Epithelial cell of prostate (primary cell): Measurements from ENCODE around the gene NAT16.

ENCODE experiments used
- DNase-seq: peaks from one replicate; pipeline ENCODE4 v3.0.0-alpha.2; 2011; ENCODE audit warnings: low read depth, low spot score
- H3K27ac ChIP-seq: fragments of 450-650 bp; 2 replicates; pipeline ENCODE4 v1.5.1; 2017; ENCODE audit warnings: mild to moderate bottlenecking

NAT16 gene

GRCh38 chr7:101180130-101180755, at the start of gene NAT16:
Gene NAT16 (minus strand): TSS chr7:101180293. CDS start chr7:101174807, 5,486 bp downstream.
- no peak for DNase-seq
- H3K27ac ChIP-seq, result no peak within 1 kb of the TSS

- H3K27ac ChIP-seq, result no peak overlapping the region
- no peak for DNase-seq
These were observed 46.6 kb upstream of the NAT16 start for GRCh38 chr7:101226721-101227120.

DNA sequence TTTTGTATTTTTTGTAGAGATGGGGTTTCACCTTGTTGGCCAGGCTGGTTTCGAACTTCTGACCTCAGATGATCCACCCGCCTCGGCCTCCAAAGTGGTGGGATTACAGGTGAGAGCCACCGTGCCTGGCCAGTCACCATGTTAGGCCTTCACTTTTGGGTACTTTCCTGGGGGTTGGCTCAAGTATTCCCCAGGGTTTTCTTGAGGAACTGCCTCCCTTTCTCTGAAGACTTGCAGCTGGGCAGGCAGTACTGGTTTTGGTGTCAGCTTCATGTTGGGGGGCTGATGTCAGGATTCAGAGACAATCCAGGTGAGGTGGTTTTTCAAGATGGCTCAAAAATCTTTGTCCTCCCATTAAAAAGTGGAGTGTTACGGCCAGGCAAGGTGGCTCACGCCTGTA, 45.6 kb upstream of the NAT16 start:
- DNase-seq, result no peak

DNA sequence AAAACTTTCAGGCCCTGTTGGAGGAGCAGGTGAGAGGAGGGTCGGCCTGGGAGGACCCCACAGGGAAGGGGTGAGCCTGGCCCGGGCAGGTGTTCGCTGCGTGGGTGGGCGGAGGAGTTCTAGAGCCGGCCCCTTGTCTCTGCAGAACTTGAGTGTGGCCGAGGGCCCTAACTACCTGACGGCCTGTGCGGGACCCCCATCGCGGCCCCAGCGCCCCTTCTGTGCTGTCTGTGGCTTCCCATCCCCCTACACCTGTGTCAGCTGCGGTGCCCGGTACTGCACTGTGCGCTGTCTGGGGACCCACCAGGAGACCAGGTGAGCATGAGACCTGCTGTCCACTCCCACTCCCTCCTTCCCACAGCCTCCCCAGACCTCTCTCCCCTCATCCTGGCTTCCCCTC, 43.4 kb upstream of the NAT16 start:
- H3K27ac ChIP-seq, result no peak overlapping the region
- no peak for DNase-seq

More for the DNA sequence above, 45.6 kb upstream of the NAT16 start:
- H3K27ac ChIP-seq, result no peak overlapping the region

DNA sequence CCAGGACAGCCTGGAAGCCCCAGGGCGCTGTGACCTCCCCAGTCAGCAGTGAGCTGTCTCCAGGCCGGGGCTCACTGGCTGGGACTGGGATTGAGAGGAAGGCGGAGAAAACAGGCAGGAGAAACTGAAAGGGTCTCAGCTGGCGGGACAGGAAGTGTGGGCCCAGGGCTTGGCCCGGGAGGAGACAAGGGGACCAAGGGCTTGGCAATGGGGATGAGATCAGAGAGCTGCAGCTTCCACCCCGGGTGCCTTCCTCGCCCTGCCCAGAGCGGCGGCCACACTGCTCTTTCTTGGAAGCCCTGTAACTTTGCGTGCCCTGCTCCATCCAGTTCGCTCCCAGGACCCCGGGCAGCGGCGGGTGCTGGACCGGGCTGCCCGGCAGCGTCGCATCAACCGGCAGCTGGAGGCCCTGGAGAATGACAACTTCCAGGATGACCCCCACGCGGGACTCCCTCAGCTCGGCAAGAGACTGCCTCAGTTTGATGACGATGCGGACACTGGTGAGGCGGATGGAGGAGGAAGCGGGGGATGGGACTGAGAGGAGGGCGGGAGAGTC, 42.3 kb upstream of the NAT16 start:
- DNase-seq, result no peak
- H3K27ac ChIP-seq, result no peak overlapping the region

GRCh38 chr7:101220295-101220694, 40.2 kb upstream of the NAT16 start:
- no peak overlapping the region for H3K27ac ChIP-seq
- DNase-seq, result no peak

GRCh38 chr7:101218236-101219125, 38.4 kb upstream of the NAT16 start:
- DNase-seq, result no peak
- peak overlapping the region; percentile 86 for H3K27ac ChIP-seq

GRCh38 chr7:101217388-101218235, 37.5 kb upstream of the NAT16 start, which contains the start of the genes PLOD3 and ZNHIT1:
Gene PLOD3 (minus strand): TSS chr7:101217581. CDS start chr7:101217274, 307 bp downstream.
Gene ZNHIT1 (plus strand): TSS chr7:101218165. CDS start chr7:101218196, 31 bp downstream.
- H3K27ac ChIP-seq, result peak within 1 kb of the TSS; percentile 86
- peak; percentile 81 for DNase-seq

DNA sequence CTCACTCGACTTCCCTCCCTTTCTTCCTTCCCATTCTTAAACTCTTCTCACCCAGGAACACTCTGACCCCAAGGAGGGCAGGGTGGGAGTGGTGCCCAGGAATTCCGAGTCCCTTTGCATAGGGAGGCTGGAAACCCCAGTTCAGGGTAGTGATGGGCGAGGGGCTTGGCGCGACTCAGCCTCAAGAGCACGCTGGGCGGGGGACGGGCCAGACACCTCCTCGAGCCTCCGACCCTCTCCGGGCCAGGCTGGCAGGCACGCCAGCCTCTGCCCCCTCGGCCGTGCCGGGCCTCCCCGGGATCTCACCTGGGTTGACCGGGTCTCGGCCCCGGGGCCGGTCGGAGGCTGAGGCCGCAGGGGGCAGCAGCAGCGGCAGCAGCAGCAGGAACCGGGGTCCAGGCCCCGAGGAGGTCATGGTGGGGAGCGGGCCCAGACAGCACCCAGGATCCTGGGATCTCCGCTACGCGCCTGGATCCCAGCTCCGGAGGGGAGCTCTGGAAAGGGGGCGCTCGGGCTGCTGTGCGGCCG, 36.8 kb upstream of the NAT16 start:
- H3K27ac ChIP-seq, result peak overlapping the region; percentile 86
- DNase-seq, result no peak

DNA sequence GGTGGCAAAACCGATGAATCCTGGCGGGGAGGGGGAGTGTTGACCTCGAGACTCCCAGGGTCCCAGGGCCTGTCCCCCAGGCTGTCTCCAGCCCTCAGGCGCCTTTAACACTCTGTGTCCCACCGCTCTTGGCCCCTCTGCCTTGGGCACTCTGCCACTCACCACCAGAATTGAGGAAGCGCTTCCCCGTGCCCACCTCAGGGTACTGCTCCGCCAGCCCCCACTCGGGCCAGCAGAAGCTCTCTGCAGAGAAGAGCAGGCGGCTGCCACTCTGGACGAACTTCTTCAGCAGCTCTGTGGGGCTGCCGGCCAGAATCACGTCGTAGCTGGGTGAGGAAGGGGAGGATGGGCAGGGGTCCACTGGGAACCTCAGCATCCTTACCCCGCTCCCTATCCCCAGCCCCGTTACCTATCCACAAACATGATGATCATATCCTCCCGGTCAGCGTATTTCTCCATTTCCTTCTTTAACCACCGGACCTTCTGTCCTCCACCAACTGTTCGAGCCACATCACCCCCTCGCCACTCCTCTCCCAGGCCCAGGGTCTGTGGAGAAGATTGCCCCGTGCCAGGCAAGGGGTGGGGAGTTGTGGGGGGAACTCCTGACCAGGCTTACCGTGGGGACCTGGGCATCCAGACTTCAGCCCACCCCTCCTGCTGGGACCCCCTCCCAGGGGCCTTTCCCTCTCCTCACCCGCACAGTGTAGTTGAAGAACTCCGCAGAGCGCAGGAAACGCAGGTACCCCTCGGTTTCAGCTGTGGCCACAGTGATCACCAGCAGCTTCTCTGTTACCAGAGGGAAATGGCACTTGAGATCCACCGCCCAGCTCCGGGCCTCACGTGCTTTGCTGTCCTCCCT, 36.1 kb upstream of the NAT16 start:
- no peak for DNase-seq
- no peak overlapping the region for H3K27ac ChIP-seq

DNA sequence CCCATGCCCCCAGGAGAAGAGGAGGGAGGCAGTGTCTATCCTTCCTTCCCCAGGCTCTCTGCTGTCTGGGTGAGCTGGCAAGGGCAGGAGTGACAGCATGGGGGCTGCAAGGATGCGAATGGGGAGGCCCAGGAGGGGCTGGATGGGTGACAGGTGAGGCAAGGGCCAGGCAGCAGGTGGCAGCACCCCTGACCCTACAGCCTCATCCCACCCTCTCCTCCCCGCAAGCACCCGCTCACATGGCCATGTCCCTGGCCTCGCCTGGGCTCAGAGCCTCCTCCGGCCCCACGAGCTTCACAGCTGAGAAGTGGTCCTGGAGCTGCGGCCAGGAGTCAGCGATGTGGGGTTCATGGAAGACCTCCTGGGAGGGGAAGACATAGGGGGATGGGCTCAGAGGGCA, 31.9 kb upstream of the NAT16 start:
- H3K27ac ChIP-seq, result no peak overlapping the region
- DNase-seq, result no peak

DNA sequence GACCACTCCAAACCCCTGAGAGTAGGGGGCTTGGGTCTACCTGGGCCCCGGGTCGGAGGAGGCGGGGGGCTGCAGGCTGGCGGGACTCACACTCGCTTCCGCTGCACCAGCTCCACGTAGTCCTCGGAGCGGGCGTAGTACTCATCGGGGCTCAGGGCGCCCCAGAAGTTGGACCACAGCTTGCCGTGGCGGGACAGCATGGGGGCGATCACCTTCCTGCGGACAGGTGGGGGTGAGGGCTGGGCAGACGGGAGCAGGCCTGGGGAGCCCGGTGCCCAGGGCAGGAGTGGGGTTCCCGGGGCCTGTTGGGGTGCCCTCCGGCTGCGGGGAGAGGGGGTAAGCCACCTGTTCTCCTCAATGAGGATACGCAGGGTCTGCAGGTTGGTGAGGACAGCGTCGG, 31.4 kb upstream of the NAT16 start:
- H3K27ac ChIP-seq, result no peak overlapping the region

GRCh38 chr7:101210143-101210542, 30.1 kb upstream of the NAT16 start:
- no peak overlapping the region for H3K27ac ChIP-seq
- no peak for DNase-seq

More for the DNA sequence above, 31.4 kb upstream of the NAT16 start:
- no peak for DNase-seq

DNA sequence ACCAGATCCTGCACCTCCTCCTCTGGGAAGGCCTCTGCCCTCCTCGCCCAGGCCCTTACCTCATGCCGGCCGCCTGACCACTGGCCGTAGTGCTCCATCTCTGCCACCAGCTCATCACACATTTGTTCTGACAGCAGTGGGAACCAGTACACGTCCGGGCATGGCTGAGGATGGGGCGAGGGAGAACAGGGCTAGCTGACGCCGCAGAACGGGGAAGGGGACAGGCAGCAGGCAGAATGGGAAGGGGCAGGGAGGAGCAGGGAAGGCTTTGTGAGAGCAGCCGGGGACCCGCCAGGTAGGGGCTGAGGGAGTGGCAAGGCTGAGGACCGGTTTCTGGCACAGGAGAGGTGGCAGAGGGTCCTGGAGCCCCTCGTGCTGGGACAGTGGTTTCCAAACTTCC, 28.7 kb upstream of the NAT16 start:
- H3K27ac ChIP-seq, result no peak overlapping the region
- DNase-seq, result no peak

DNA sequence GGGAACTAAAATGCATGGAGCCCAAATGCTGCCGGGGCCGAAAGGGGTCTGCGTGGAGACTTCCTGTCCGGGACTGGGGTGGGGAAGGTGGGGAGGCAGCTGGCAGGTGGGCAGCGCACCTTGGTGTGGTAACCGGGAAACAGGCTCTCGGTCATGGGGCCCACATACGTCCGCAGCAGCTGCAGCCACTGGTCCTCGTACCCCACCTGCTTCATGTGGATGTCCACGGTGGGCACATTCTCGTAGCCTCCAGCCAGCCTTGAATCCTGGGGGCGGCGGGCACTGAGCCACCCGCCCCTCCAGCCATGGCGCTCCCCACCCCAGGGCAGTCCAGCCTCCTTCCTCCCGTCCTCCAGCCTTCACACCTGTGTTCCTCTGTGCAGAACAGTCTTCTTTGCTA, 27.4 kb upstream of the NAT16 start:
- H3K27ac ChIP-seq, result no peak overlapping the region
- DNase-seq, result no peak

DNA sequence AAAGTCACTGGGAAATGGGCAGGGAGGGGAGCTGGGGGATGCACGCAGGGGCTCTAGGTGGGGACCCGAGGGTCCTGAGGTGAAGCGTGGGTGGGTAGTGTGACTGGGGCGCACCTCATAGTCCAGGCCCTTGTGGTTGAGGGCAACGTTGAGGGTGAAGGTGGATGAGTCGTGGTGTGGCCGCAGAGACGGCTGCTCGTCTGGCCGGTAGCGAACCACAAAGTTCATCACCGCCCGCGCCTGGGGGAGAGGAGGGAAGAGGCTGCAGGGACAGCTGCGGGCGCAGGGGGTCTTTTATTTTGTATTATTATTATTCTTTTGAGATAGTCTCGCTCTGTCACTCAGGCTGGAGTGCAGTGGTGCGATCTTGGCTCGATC, 26.6 kb upstream of the NAT16 start:
- no peak for DNase-seq
- no peak overlapping the region for H3K27ac ChIP-seq

- no peak for DNase-seq
- H3K27ac ChIP-seq, result no peak overlapping the region
These were observed 26.0 kb upstream of the NAT16 start for GRCh38 chr7:101205901-101206664.
